Common myeloid progenitor, CD34-positive (primary cell): Measurements from ENCODE around the gene CDH15.
A peak's percentile ranks its signal among the peaks of the same experiment; 100 is the strongest.

Experiments
- CTCF ChIA-PET: fragments of 350-600 bp; sonication (Branson Sonifier 250); formaldehyde crosslinking; loops from one replicate; lab custom pipeline; 2021; ENCODE audit warnings: antibody characterized with exemption; lab: Charles Lee
- POLR2A ChIA-PET: fragments of 350-600 bp; sonication (Branson Sonifier 250); formaldehyde crosslinking; loops from one replicate; lab custom pipeline; 2021; ENCODE audit warnings: antibody characterized with exemption; lab: Charles Lee
- DNase-seq, 3 donors: peaks; one replicate each; pipeline versions ENCODE4 v3.0.0 to v3.0.0-alpha.2; 2013
- H3K27ac ChIP-seq, 2 experiments: 1 replicate in 1 of 2; 2 replicates in 1 of 2; pipeline ENCODE4 v1.7.0; 2013; ENCODE audit warnings: inconsistent platforms in 2 of 2, low read length in 2 of 2, mild to moderate bottlenecking in 2 of 2, low read depth in 1 of 2, moderate library complexity in 1 of 2; ENCODE audit not compliant: severe bottlenecking in 2 of 2, insufficient read depth in 1 of 2, poor library complexity in 1 of 2
- H3K27me3 ChIP-seq, 5 experiments: replicated peaks in 2 of 5; 1 replicate in 3 of 5; 2 replicates in 2 of 5; pipeline versions ENCODE4 v1.6.1 to v1.7.0; 2013; ENCODE audit warnings: low read length in 4 of 5, mild to moderate bottlenecking in 2 of 5, moderate library complexity in 2 of 5, inconsistent platforms in 1 of 5; ENCODE audit not compliant: insufficient read depth in 5 of 5, control insufficient read depth in 4 of 5
- H3K36me3 ChIP-seq, 4 experiments: 1 replicate in 2 of 4; 2 replicates in 2 of 4; pipeline versions ENCODE4 v1.6.1 to v1.7.0; 2013; ENCODE audit warnings: low read length in 3 of 4, control low read depth in 1 of 4, mild to moderate bottlenecking in 1 of 4; ENCODE audit not compliant: control insufficient read depth in 4 of 4, insufficient read depth in 4 of 4
- H3K4me1 ChIP-seq, 4 experiments: 1 replicate in 3 of 4; 2 replicates in 1 of 4; pipeline versions ENCODE4 v1.6.1 to v1.7.1; 2013; ENCODE audit warnings: low read length in 3 of 4, mild to moderate bottlenecking in 3 of 4, control low read depth in 1 of 4, inconsistent platforms in 1 of 4, moderate library complexity in 1 of 4; ENCODE audit not compliant: control insufficient read depth in 4 of 4, insufficient read depth in 4 of 4; ENCODE audit errors: control extremely low read depth in 1 of 4
- H3K4me3 ChIP-seq, 7 experiments: 1 replicate in 4 of 7; 2 replicates in 3 of 7; pipeline versions ENCODE4 v1.5.1 to v1.7.0; 2013; ENCODE audit warnings: mild to moderate bottlenecking in 7 of 7, low read length in 6 of 7, moderate library complexity in 6 of 7, inconsistent platforms in 2 of 7, low read depth in 2 of 7, control low read depth in 1 of 7; ENCODE audit not compliant: insufficient read depth in 4 of 7, control insufficient read depth in 1 of 7; ENCODE audit errors: extremely low read depth in 1 of 7
- H3K9me3 ChIP-seq, 5 experiments: 1 replicate in 4 of 5; 2 replicates in 1 of 5; pipeline versions ENCODE4 v1.6.1 to v1.7.1; 2013; ENCODE audit warnings: low read length in 4 of 5, mild to moderate bottlenecking in 2 of 5, inconsistent platforms in 1 of 5, low read depth in 1 of 5, moderate library complexity in 1 of 5; ENCODE audit not compliant: control insufficient read depth in 4 of 5, insufficient read depth in 2 of 5; ENCODE audit errors: control extremely low read depth in 1 of 5
- WGBS: methylation state at CpG from one replicate; pipeline ENCODE4 v1.1.5; 2013; ENCODE audit not compliant: insufficient coverage; 5-methylcytosine and 5-hydroxymethylcytosine counted together

CDH15 gene

GRCh38 chr16:89197633-89198416 is 26.3 kb downstream of the CDH15 start:
- ChIA-PET POLR2A (no interaction called here), CTCF (interaction anchor here (1.0 kb wide), 1 partner anchor 13 kb away, joined by 5 read pairs; no protein-coding TSS in a partner anchor)
- no peak overlapping the region for H3K4me3 ChIP-seq
- 94% methylated on average over 25 of the region's 26 CpGs for WGBS
- peaks cover 0 to 6% (median 3%) of the 10 kb centered on the region in 5 experiments for H3K9me3 ChIP-seq
- H3K36me3 ChIP-seq, result no peaks in the 10 kb centered on the region
- DNase-seq, result no peak
- H3K4me1 ChIP-seq, result peaks cover 0 to 38% (median 35%) of the 10 kb centered on the region in 4 experiments
- no peak overlapping the region for H3K27ac ChIP-seq
- H3K27me3 ChIP-seq, result peaks cover 3 to 61% (median 16%) of the 10 kb centered on the region in 5 experiments

GRCh38 chr16:89198417-89199240 is 27.1 kb downstream of the CDH15 start:
- peaks cover 11 to 69% (median 21%) of the 10 kb centered on the region in 5 experiments for H3K27me3 ChIP-seq
- H3K4me3 ChIP-seq, result no peak overlapping the region
- peaks cover 0 to 9% (median 5%) of the 10 kb centered on the region in 5 experiments for H3K9me3 ChIP-seq
- DNase-seq, result no peak
- ChIA-PET POLR2A (no interaction called here), CTCF (no interaction called here)
- 96% methylated on average over 17 of the region's 28 CpGs for WGBS
- H3K4me1 ChIP-seq, result peaks cover 0 to 34% (median 32%) of the 10 kb centered on the region in 4 experiments
- H3K27ac ChIP-seq, result no peak overlapping the region
- no peaks in the 10 kb centered on the region for H3K36me3 ChIP-seq

- POLR2A ChIA-PET, result no interaction called here
- H3K27me3 ChIP-seq, result peaks cover 15 to 74% (median 27%) of the 10 kb centered on the region in 5 experiments
- 88% methylated on average over 21 of the region's 22 CpGs for WGBS
Observed at GRCh38 chr16:89199241-89200123, 27.9 kb downstream of the CDH15 start.

GRCh38 chr16:89200124-89200849 is 28.7 kb downstream of the CDH15 start, which contains the start of gene SLC22A31:
TSS of gene SLC22A31 (minus strand) at chr16:89200537. CDS start at chr16:89200501, 36 bp downstream.
- H3K36me3 ChIP-seq, result no peaks in the 10 kb centered on the region
- H3K27me3 ChIP-seq, result peaks cover 15 to 78% (median 27%) of the 10 kb centered on the region in 5 experiments
- peak in 1 of 3 donors; percentile 21 for DNase-seq
- H3K4me3 ChIP-seq, result peak within 1 kb of the TSS in 4 of 7 experiments; percentile 26 to 46 (median 42)
- peaks cover 0 to 22% (median 19%) of the 10 kb centered on the region in 4 experiments for H3K4me1 ChIP-seq
- ChIA-PET POLR2A (no interaction called here), CTCF (interaction anchor here (1.6 kb wide), 1 partner anchor 16 kb away, joined by 3 read pairs; no protein-coding TSS in a partner anchor)
- H3K27ac ChIP-seq, result no peak within 1 kb of the TSS
- 30% methylated on average over 26 of the region's 28 CpGs for WGBS
- H3K9me3 ChIP-seq, result peaks cover 0 to 9% (median 5%) of the 10 kb centered on the region in 5 experiments

More at GRCh38 chr16:89199241-89200123, 27.9 kb downstream of the CDH15 start:
- Histone ChIP-seq H3K9me3 (peaks cover 0 to 9% (median 5%) of the 10 kb centered on the region in 5 experiments), H3K4me3 (no peak overlapping the region), H3K27ac (no peak overlapping the region), H3K36me3 (no peaks in the 10 kb centered on the region), H3K4me1 (peaks cover 0 to 30% (median 27%) of the 10 kb centered on the region in 4 experiments)
- DNase-seq, result no peak
- CTCF ChIA-PET, result no interaction called here

- Histone ChIP-seq H3K27ac (no peak overlapping the region), H3K4me3 (peak overlapping the region in 4 of 7 experiments; percentile 26 to 46 (median 42)), H3K9me3 (peaks cover 0 to 9% (median 5%) of the 10 kb centered on the region in 5 experiments), H3K36me3 (no peaks in the 10 kb centered on the region), H3K4me1 (peaks cover 0 to 19% (median 16%) of the 10 kb centered on the region in 4 experiments), H3K27me3 (peaks cover 15 to 78% (median 27%) of the 10 kb centered on the region in 5 experiments)
- POLR2A ChIA-PET, result interaction anchor here (0.5 kb wide), 1 partner anchor 16 kb away, joined by 3 read pairs; no protein-coding TSS in a partner anchor
- DNase-seq, result no peak
- 2% methylated on average over 40 of the region's 58 CpGs for WGBS
- CTCF ChIA-PET, result interaction anchor here (1.6 kb wide), 1 partner anchor 15 kb away, joined by 3 read pairs; no protein-coding TSS in a partner anchor
Observed at GRCh38 chr16:89200850-89201411, 29.4 kb downstream of the CDH15 start.
